Fibroblast of mammary gland (primary cell): ENCODE data around the gene KRT38.

Experiments
- DNase-seq: peaks from one replicate; pipeline ENCODE4 v3.0.0-alpha.2; 2010; ENCODE audit warnings: low read depth
- H3K4me3 ChIP-seq: 2 replicates; pipeline ENCODE4 v1.5.1; 2011; ENCODE audit warnings: low read depth, mild to moderate bottlenecking, low read length, moderate library complexity; ENCODE audit not compliant: control insufficient read depth
- TF ChIP-seq, protein P1 (sequence below): conservative IDR thresholded peaks from 2 replicates; pipeline ENCODE4 v1.5.1; 2011; ENCODE audit warnings: low read depth, low read length, inconsistent platforms; ENCODE audit not compliant: control insufficient read depth, insufficient read depth

KRT38 gene

DNA sequence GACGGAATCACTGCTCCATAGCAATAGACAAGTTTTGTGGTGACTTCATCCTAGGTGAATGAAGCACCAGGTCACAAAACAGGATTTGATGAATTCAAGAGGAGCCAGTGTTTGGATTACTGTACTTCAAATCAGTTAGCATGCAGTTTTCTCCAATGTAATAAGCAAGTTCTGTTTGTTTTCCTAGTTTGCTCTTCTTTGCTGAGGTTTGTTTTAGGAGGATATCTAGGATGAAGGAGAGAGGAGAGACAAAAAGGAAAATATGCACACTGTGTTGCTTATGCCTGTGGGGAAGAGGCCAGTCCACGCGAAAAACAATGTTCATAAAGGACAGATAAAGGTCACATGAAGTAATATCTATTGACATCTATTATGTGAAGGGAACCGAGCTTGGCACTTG is 25.4 kb downstream of the KRT38 start:
- DNase-seq: no peak
- TF ChIP-seq, protein P1, sequence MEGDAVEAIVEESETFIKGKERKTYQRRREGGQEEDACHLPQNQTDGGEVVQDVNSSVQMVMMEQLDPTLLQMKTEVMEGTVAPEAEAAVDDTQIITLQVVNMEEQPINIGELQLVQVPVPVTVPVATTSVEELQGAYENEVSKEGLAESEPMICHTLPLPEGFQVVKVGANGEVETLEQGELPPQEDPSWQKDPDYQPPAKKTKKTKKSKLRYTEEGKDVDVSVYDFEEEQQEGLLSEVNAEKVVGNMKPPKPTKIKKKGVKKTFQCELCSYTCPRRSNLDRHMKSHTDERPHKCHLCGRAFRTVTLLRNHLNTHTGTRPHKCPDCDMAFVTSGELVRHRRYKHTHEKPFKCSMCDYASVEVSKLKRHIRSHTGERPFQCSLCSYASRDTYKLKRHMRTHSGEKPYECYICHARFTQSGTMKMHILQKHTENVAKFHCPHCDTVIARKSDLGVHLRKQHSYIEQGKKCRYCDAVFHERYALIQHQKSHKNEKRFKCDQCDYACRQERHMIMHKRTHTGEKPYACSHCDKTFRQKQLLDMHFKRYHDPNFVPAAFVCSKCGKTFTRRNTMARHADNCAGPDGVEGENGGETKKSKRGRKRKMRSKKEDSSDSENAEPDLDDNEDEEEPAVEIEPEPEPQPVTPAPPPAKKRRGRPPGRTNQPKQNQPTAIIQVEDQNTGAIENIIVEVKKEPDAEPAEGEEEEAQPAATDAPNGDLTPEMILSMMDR: no peak
- H3K4me3 ChIP-seq: no peak overlapping the region

DNA sequence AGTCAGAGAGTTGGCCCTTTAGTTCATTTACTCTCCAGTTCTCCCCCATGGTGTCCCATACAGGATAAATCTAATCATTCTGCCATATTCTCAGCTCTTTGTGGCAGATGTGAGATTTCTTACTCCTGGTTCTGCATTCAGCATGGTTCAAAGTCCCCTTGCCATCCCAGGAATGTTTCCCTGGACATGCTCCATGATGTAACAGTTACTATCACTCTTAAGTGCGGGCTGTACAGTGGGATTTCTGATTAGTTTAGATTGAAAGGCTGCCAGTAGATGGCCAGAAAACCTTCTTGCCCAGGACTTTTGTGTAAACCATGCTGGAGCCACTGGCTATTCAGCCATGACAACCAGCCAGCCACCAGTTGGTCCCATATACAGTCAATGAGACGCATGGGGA is 26.8 kb downstream of the KRT38 start:
- DNase-seq: no peak
- no peak overlapping the region for H3K4me3 ChIP-seq
- TF ChIP-seq, protein P1: no peak

DNA sequence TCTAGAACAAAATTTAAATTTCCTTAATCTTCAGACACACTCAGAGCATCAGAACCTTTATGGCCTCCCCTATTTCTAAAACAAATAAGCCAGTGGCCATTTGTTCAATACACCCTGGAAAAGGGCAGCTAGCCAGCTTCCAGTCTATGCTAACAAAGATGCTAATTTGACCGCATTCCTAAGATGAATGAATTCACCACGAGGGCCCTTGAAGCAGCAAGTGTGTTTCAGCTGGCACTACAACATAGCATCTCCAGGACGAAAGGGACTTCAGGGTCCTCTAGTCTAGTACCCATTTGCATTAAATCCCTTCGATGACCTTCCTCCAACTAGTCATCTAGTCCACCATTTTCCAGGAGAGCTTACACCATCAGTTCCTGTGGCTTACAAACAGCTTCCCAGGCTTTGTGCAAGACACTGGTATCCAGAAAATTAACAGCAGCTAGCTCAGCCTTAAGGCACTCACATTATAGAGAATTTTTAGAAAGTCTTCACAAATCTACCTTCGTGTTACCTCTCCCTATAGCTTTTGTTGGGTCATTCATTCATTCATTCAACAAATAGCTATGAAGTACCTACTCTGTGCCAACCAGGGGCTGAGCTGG is 27.3 kb downstream of the KRT38 start:
- TF ChIP-seq, protein P1: no peak
- no peak overlapping the region for H3K4me3 ChIP-seq
- DNase-seq: no peak

DNA sequence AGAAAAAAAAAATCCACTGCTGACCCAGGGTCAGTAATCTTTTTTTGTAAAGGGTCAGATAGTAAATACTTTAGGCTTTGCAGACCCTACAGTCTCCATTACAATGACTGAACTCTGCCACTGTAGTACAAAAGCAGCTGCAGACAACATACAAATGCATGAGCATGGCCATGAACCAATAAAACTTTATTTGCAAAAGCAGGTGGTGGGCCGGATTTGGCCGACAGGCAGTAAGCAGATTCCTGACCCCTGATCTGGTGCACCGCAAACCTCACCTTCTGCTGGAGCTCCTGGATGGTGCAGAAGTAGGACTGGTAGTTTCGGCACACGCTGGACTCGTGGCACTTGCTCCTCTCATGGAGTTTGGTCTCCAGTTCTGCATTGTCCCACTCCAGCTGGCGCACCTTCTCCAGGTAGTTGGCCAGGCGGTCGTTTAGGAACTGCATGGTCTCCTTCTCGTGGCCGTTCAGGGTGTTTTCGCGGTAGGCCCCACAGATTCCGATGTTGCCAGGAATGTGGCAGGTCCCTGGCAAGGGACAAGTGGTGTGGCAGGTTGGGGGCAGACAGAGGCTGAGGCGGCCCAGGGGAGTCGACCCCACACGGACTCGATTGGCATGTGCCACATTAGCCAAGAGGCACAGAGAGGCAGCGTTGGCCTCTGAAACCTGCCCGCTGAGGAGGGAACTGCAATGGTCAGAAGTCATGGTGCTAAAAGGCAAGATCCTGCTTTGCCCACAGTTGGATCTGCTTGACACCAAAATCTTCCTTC is 29.5 kb downstream of the KRT38 start:
- TF ChIP-seq, protein P1: no peak
- no peak overlapping the region for H3K4me3 ChIP-seq

DNA sequence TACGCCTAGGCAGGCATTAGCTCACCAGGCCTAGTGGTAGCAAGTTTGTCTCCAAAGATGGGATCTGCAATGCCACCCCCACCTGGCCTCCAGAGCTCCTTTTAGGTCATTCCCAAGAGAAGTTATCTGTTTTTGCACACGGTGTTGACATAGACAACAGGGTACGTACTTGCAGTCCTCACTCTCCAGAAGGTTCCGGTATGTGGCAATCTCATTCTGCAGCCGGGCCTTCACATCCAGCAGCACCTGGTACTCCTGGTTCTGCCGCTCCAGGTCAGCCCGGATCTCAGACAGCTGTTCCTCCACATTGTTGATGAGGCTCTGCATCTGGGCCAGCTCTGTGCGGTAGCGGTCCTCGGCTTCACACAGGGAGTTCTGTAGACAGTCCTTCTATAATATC is 33.6 kb downstream of the KRT38 start:
- no peak for DNase-seq
- TF ChIP-seq, protein P1: no peak
- no peak overlapping the region for H3K4me3 ChIP-seq

More for the DNA sequence above, 29.5 kb downstream of the KRT38 start:
- DNase-seq: no peak

DNA sequence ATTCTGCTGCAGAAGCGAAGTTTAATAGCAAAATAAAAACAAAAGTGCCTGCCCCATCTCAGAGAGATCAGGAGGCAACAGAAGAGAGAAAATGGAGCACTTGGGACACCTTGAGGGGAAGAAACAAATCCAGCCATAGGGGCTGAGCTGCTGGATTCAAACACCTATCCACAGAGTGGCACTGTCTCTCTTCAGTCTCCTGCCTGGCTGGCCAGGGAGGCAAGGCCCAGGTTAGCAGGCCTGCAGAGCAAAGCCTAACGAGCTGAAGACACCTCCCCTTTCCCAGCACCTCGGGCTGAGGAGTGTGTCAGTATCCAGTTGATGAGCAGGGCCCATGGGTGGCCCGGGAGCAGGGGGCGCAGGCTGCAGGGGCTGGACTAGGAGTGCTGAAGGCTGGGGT is 34.6 kb downstream of the KRT38 start:
- H3K4me3 ChIP-seq: no peak overlapping the region
- no peak for DNase-seq
- TF ChIP-seq, protein P1: no peak
